NK-92 (cell line): Measurements from ENCODE around the gene CCND1.

Source experiments
- DNase-seq: peaks from one replicate; lab custom pipeline; 2025; ENCODE audit not compliant: unreplicated experiment; lab: John Stamatoyannopoulos, UW

The CCND1 gene

GRCh38 chr11:69640260-69640994 is 529 bp upstream of the CCND1 start:
- no peak for DNase-seq

GRCh38 chr11:69641681-69642548 is 959 bp downstream of the CCND1 start:
- no peak for DNase-seq

- no peak for DNase-seq
Measured at GRCh38 chr11:69642549-69642912, 1.6 kb downstream of the CCND1 start.

GRCh38 chr11:69642913-69643632 is 2.1 kb downstream of the CCND1 start:
- no peak for DNase-seq

- no peak for DNase-seq
Measured at GRCh38 chr11:69643646-69644045, 2.7 kb downstream of the CCND1 start.

DNA sequence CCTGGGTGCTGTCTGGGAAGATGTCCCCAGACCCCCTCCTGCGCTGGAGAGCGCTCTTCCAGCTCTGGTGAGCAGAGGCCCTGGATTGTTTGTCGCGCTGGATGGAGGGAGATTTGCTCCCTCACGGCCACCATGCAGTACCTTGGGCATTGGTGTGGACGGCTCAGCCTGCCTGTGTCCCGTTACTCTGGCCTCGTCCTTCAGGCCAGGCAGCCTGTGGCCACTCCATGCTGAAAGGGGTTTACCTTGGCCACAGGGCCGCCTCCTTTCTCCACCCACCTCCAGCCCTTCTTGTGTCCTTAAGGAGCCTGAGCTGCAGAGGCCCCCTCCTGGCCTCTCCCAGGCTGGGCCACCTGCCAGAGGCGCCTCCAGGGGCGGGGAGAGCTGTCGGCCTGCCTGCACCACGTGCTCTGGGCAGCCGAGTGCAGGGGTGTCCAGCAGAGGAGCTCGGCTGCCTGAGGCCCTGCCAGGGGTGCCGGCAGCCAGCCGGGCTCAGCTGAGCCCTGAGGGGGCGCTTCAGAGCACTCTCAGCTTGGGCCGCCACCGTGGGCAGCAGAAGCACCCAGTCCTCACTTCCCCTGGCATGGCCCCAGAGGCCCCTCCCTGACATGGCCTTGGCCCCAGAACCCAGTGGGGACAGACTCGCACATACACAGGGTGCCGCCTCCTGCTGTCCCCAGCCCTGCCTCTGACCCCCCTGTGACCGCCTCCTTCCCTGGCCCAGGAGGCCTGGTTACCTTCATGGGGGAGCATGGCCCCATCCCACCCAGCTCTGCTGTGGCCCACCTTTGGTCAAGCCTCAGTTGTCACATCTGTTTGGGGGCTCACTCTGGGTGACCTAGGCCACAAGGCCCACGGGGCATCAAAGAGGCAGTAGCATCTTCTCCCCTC is 3.4 kb downstream of the CCND1 start:
- no peak for DNase-seq

DNA sequence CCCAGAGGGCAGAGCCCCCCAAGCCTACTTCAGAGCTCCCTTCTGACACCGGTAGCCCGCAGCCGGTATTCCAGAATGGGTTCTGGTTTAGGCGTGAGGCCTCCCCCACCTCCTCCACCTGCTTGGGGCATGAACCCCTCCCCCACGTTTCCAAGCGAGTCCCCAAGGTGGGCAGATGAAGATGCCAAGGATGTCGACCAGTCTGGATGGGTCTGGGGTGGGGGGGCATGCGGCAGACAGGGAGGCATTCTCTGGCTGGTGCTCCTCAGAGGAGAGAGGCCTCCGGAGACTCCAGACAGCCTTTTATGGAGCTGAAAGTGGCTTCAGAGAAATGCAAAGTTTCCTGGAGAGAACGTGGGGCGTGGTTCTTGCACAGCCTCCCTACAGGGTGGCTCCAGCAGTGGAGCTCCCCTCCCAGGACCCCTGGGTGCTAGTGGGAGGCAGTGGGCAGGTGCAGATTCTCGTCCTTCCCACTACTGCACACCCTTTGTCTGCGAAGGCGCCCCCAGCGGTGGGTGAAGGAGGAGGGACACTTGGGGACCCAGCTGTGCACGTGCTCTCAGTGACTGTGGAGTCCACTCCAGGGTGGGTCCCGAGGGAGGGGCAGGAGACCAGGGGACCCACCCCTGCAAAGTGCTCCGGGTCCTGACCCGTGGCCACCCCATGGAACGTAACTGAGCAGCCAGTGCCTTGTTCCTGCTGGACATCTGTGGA is 4.2 kb downstream of the CCND1 start:
- no peak for DNase-seq

- no peak for DNase-seq
Measured at GRCh38 chr11:69645801-69646492, 5.0 kb downstream of the CCND1 start.

- DNase-seq = no peak
Measured at GRCh38 chr11:69646493-69647389, 5.8 kb downstream of the CCND1 start.

- no peak for DNase-seq
Measured at GRCh38 chr11:69647390-69647748, 6.4 kb downstream of the CCND1 start.

GRCh38 chr11:69647761-69648497 is 7.0 kb downstream of the CCND1 start:
- DNase-seq = no peak

DNA sequence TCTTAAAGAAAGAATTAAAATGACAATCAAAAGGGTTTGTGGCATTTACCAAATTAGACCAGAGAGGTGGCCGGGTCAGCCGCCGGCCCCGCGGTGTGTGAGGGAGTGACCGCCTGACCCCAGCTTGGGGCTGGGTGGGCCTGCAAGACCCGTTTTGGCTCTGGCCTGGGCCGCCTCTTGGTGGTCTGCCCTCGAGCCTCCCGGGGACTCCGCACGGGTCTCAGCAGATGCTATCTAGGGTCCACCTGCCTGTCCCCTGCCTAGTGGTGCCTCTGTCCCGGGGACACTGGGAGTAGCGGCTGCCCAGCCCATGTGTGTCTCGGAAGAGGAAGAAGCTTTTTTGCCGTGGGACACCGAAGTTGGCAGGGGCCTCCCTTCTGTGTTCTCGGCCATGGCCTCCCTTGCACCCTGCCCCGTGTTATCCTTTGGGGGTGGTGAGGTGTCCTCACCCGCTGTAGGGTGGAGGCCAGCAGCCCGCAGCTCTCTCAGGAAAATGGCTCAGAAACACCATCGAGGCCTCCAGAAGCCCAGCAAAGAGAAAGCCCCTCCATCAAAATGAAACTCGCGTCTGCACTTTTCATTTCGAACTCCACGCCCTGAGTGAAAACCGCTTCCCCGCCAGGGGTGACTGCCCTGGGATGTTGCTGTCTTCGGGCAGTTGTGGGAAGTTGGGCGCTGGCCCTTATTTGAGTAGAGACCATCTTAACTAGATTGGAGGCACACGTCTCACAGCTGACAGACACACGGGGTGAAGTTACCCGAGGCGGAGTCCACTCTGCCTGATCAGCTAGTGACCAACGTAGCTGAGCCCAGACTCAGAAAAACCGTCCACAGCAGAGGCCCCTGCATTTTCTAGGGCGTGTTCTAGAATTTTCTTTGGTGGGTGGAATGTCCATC is 8.0 kb downstream of the CCND1 start:
- DNase-seq = no peak

DNA sequence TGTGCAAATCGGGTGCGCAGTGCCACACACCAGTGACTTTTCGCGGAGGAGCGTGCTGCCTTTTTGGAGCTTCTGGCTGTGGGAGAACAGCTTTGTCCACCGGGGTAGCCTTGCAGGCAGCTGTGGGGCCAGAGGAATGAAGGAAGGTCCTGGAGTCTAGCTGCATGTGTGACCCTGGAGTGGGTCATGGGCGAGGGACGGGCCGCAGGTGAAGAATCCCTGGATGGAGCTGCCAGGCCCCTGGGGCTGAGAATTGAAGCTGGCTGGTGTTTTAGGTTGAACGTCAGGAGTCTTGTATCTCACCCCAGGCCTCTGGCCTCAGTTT is 8.6 kb downstream of the CCND1 start:
- DNase-seq = no peak

DNA sequence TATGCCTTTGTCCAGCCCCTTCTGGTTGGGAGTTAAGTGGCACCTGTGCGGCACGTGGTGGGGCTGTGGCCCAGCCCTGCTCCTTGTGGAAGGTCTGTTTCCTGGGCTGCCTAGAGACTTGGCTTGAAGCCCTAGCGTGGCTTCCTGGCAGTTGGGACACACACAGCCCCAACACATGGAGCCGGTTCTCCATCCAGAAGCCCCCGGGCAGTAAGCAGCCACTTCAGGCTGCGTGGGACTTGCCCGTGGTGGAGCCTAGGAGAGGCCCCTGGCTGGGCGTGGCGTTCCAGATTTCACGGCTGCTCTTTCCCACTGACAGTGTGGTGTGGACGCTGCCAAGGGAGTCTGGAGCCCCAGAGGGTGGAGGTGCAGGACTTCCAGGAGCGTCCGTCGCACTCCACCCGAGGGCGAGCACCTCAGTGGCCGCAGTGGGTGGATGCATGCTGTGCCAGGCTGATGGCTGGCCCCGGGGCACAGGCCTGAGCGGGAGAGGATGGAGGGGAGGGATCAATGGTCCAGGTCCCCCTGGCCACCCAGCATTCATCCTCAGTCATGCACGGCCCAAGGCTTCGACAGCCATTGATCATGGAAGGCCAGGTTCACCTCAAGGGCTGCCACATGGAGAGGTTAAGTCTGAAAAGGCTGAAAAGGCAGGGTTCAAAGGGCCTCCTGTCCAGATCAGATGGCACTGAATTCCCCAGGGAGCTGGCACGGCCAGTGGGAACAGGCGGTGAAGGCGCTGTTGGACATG is 9.3 kb downstream of the CCND1 start:
- DNase-seq = no peak

DNA sequence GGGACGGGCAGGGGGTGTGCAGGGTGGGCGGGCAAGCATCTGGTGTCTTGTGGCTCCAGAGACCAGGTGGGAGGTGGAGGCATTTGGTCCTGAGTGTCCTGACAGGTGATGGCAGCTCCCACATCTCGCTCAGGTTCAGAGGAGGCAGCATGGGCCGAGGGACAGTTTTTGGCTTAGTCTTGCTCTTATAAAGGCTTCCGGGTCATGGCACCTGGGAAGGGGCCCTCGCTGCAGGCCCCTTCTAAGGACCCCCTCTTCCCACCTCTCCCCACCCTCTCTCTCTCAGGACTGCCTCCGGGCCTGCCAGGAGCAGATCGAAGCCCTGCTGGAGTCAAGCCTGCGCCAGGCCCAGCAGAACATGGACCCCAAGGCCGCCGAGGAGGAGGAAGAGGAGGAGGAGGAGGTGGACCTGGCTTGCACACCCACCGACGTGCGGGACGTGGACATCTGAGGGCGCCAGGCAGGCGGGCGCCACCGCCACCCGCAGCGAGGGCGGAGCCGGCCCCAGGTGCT is 9.9 kb downstream of the CCND1 start:
- DNase-seq = no peak
